HEK293 (cell line): ENCODE measurements around the gene EFCAB10.

Experiments
- CTCF ChIP-seq: fragments of 450-650 bp; formaldehyde crosslinking; IDR thresholded peaks from 2 replicates; pipeline ENCODE4 v1.5.1; 2016; ENCODE audit warnings: missing biosample characterization, missing genetic modification characterization
- PATZ1 ChIP-seq: fragments of 450-650 bp; formaldehyde crosslinking; IDR thresholded peaks from 2 replicates; pipeline ENCODE4 v1.5.1; 2016; ENCODE audit warnings: missing biosample characterization, missing genetic modification characterization
- PRDM10 ChIP-seq: fragments of 450-650 bp; formaldehyde crosslinking; IDR thresholded peaks from 2 replicates; pipeline ENCODE4 v1.5.1; 2016; ENCODE audit warnings: missing biosample characterization, missing genetic modification characterization
- RBAK ChIP-seq: fragments of 450-650 bp; formaldehyde crosslinking; IDR thresholded peaks from 2 replicates; pipeline ENCODE4 v1.5.1; 2016; ENCODE audit warnings: missing biosample characterization, missing genetic modification characterization
- ZNF2 ChIP-seq: fragments of 450-650 bp; formaldehyde crosslinking; IDR thresholded peaks from 2 replicates; pipeline ENCODE4 v1.5.1; 2016; ENCODE audit warnings: missing biosample characterization, missing genetic modification characterization
- ZNF23 ChIP-seq: fragments of 450-650 bp; formaldehyde crosslinking; IDR thresholded peaks from 2 replicates; pipeline ENCODE4 v1.5.1; 2016; ENCODE audit warnings: missing biosample characterization, missing genetic modification characterization, borderline replicate concordance
- ZNF514 ChIP-seq: fragments of 450-650 bp; formaldehyde crosslinking; IDR thresholded peaks from 2 replicates; pipeline ENCODE4 v1.5.1; 2016; ENCODE audit warnings: missing biosample characterization, missing genetic modification characterization
- ZNF530 ChIP-seq: fragments of 450-650 bp; formaldehyde crosslinking; IDR thresholded peaks from 2 replicates; pipeline ENCODE4 v1.5.1; 2016; ENCODE audit warnings: low read depth, missing biosample characterization, missing genetic modification characterization
- ZNF558 ChIP-seq: fragments of 450-650 bp; formaldehyde crosslinking; IDR thresholded peaks from 2 replicates; pipeline ENCODE4 v1.5.1; 2016; ENCODE audit warnings: missing biosample characterization, missing genetic modification characterization
- ZNF610 ChIP-seq: fragments of 450-650 bp; formaldehyde crosslinking; IDR thresholded peaks from 2 replicates; pipeline ENCODE4 v1.5.1; 2016; ENCODE audit warnings: missing biosample characterization, missing genetic modification characterization, borderline replicate concordance
- ZNF76 ChIP-seq: fragments of 450-650 bp; formaldehyde crosslinking; IDR thresholded peaks from 2 replicates; pipeline ENCODE4; 2016; ENCODE audit warnings: low read depth, missing biosample characterization, missing genetic modification characterization, borderline replicate concordance

GRCh38 chr7:105567821-105568220 lies 13.5 kb downstream of the EFCAB10 start:
- TF ChIP-seq ZNF514 (tag by site-specific recombination) (no peak), PATZ1 (tag by site-specific recombination) (no peak), ZNF23 (tag by site-specific recombination) (no peak), ZNF76 (tag by site-specific recombination) (no peak), ZNF530 (tag by site-specific recombination) (no peak), ZNF610 (tag by site-specific recombination) (no peak), PRDM10 (tag by site-specific recombination) (no peak), CTCF (tag by site-specific recombination) (no peak), ZNF2 (no peak), ZNF558 (no peak), RBAK (tag by site-specific recombination) (no peak)
